ENCODE results near the gene TGM6.

- TF ChIP-seq, protein P1, sequence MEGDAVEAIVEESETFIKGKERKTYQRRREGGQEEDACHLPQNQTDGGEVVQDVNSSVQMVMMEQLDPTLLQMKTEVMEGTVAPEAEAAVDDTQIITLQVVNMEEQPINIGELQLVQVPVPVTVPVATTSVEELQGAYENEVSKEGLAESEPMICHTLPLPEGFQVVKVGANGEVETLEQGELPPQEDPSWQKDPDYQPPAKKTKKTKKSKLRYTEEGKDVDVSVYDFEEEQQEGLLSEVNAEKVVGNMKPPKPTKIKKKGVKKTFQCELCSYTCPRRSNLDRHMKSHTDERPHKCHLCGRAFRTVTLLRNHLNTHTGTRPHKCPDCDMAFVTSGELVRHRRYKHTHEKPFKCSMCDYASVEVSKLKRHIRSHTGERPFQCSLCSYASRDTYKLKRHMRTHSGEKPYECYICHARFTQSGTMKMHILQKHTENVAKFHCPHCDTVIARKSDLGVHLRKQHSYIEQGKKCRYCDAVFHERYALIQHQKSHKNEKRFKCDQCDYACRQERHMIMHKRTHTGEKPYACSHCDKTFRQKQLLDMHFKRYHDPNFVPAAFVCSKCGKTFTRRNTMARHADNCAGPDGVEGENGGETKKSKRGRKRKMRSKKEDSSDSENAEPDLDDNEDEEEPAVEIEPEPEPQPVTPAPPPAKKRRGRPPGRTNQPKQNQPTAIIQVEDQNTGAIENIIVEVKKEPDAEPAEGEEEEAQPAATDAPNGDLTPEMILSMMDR (conservative IDR thresholded peaks at IDR 0.05; ENCODE audit: low read length), result no peak
- TF ChIP-seq EZH2phosphoT487 (IDR thresholded peaks at IDR 0.05; ENCODE audit: borderline replicate concordance), result no peak
These were observed 44.2 kb upstream of the TGM6 start for GRCh38 chr20:2336471-2336870.

Measured in Loucy (cell line).